A549 (cell line): Measurements from ENCODE around the gene SCGB1C2.

ENCODE experiments used
- JUNB ChIP-seq: fragments of >200 bp; sonication (Bioruptor Twin); formaldehyde crosslinking; IDR thresholded peaks from 2 replicates; pipeline ENCODE4 v1.6.1; 2016
- PBX3 ChIP-seq: IDR thresholded peaks from 2 replicates; pipeline ENCODE4 v1.6.1; 2012
- POLR2A ChIP-seq: IDR thresholded peaks from 2 replicates; pipeline ENCODE4 v1.6.1; 2012; ENCODE audit warnings: mild to moderate bottlenecking, low read length
- RAD21 ChIP-seq, 2 experiments: fragments of >200 bp in 1 of 2; sonication (Bioruptor Twin) in 1 of 2; formaldehyde crosslinking in 1 of 2; IDR thresholded peaks in 1 of 2; conservative IDR thresholded peaks in 1 of 2; 2 replicates in 1 of 2; 3 replicates in 1 of 2; pipeline ENCODE4 v1.6.1; 2012 to 2018; ENCODE audit warnings: inconsistent platforms in 1 of 2
- RARB ChIP-seq: fragments of 250-450 bp; sonication (Bioruptor Pico); IDR thresholded peaks from 2 replicates; pipeline ENCODE4 v1.8.0; 2021; ENCODE audit warnings: mild to moderate bottlenecking, moderate library complexity
- ZC3H11A ChIP-seq: fragments of 450-650 bp; IDR thresholded peaks from 2 replicates; pipeline ENCODE4 v1.6.1; 2014; ENCODE audit warnings: antibody characterized with exemption, mild to moderate bottlenecking
- TF ChIP-seq, protein P1 (sequence below): fragments of >200 bp; sonication (Bioruptor Twin); formaldehyde crosslinking; IDR thresholded peaks from 3 replicates; pipeline ENCODE4 v1.5.1; 2016
- TF ChIP-seq, protein P2 (sequence below): fragments of 150-350 bp; IDR thresholded peaks from 2 replicates; pipeline ENCODE4 v1.6.1; 2014; ENCODE audit warnings: low read depth, mild to moderate bottlenecking, low read length

DNA sequence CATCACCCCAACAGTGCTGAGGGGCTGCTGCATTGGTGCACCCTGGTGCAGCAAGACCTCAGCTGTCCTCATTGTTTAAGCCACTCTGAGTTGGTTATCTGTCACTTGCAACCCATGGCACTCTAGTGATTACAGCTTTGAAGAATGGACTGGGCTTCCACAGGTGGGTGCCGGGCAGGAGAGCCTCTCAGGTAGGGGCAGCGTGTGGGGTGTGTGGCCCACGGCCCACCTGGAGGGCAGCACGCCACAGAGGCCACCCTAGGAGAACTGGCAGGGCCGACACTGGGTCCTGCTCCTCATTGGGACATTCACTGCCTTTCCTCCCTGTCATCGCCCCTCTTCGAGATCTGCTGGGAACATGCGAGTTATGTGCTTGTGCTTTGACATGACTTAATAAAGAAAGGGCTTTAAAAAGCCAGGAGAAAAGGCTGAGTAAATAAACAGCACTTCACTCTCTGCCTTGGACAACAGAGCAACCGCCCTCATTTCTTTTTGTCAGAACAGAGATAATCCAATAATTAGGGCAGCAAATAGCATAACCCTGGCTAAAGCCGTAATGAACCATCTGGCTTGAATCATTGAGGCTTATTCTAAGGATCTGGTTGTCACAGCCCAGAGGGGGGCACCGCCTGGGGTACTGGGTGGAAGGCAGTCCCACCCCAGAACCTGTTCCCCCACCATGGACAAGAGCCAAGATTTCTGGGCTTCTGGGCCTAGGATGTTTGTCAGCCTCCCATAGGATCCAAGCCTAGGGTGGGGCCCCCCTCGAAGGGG, 41.1 kb downstream of the SCGB1C2 start:
- TF ChIP-seq, protein P1, sequence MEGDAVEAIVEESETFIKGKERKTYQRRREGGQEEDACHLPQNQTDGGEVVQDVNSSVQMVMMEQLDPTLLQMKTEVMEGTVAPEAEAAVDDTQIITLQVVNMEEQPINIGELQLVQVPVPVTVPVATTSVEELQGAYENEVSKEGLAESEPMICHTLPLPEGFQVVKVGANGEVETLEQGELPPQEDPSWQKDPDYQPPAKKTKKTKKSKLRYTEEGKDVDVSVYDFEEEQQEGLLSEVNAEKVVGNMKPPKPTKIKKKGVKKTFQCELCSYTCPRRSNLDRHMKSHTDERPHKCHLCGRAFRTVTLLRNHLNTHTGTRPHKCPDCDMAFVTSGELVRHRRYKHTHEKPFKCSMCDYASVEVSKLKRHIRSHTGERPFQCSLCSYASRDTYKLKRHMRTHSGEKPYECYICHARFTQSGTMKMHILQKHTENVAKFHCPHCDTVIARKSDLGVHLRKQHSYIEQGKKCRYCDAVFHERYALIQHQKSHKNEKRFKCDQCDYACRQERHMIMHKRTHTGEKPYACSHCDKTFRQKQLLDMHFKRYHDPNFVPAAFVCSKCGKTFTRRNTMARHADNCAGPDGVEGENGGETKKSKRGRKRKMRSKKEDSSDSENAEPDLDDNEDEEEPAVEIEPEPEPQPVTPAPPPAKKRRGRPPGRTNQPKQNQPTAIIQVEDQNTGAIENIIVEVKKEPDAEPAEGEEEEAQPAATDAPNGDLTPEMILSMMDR, result no peak
- TF ChIP-seq POLR2A, result no peak
- TF ChIP-seq ZC3H11A, result no peak
- no peak for TF ChIP-seq RAD21 (conservative IDR thresholded peaks at IDR 0.05 in 1 of 2, IDR thresholded peaks at IDR 0.05 in 1 of 2)
- TF ChIP-seq RARB (CRISPR knock-in tag), result no peak
- TF ChIP-seq JUNB, result no peak
- TF ChIP-seq, protein P2, sequence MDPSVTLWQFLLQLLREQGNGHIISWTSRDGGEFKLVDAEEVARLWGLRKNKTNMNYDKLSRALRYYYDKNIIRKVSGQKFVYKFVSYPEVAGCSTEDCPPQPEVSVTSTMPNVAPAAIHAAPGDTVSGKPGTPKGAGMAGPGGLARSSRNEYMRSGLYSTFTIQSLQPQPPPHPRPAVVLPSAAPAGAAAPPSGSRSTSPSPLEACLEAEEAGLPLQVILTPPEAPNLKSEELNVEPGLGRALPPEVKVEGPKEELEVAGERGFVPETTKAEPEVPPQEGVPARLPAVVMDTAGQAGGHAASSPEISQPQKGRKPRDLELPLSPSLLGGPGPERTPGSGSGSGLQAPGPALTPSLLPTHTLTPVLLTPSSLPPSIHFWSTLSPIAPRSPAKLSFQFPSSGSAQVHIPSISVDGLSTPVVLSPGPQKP, result no peak
- TF ChIP-seq PBX3, result no peak
